SK-N-SH (cell line): ENCODE measurements around the gene SLC37A3.

Source experiments
- ELF1 ChIP-seq: IDR thresholded peaks from 2 replicates; pipeline ENCODE4 v1.4.0; 2012
- EZH2phosphoT487 ChIP-seq: fragments of 200-600 bp; sonication (generic); IDR thresholded peaks from 2 replicates; pipeline ENCODE4 v1.6.1; 2017; ENCODE audit warnings: low read depth, mixed run types, mild to moderate bottlenecking, antibody characterized with exemption, moderate library complexity, borderline replicate concordance
- POLR2AphosphoS5 ChIP-seq: IDR thresholded peaks from 2 replicates; pipeline ENCODE4 v1.6.1; 2012; ENCODE audit warnings: low read depth, low read length
- YY1 ChIP-seq: IDR thresholded peaks from 2 replicates; pipeline ENCODE4 v1.4.0; 2012; ENCODE audit warnings: low read depth, mild to moderate bottlenecking
- TF ChIP-seq, protein P1 (sequence below): fragments of 150-350 bp; IDR thresholded peaks from 2 replicates; pipeline ENCODE4 v1.6.1; 2016; ENCODE audit warnings: mild to moderate bottlenecking, low read depth, low read length
- TF ChIP-seq, protein P2 (sequence below): fragments of 200-600 bp; sonication (generic); IDR thresholded peaks from 2 replicates; pipeline ENCODE4 v1.6.1; 2017; ENCODE audit warnings: antibody characterized with exemption, mild to moderate bottlenecking, moderate library complexity

- TF ChIP-seq ELF1: no peak
- TF ChIP-seq, protein P1, sequence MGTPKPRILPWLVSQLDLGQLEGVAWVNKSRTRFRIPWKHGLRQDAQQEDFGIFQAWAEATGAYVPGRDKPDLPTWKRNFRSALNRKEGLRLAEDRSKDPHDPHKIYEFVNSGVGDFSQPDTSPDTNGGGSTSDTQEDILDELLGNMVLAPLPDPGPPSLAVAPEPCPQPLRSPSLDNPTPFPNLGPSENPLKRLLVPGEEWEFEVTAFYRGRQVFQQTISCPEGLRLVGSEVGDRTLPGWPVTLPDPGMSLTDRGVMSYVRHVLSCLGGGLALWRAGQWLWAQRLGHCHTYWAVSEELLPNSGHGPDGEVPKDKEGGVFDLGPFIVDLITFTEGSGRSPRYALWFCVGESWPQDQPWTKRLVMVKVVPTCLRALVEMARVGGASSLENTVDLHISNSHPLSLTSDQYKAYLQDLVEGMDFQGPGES: no peak
- no peak for TF ChIP-seq EZH2phosphoT487
- no peak for TF ChIP-seq YY1
- no peak for TF ChIP-seq POLR2AphosphoS5
- TF ChIP-seq, protein P2, sequence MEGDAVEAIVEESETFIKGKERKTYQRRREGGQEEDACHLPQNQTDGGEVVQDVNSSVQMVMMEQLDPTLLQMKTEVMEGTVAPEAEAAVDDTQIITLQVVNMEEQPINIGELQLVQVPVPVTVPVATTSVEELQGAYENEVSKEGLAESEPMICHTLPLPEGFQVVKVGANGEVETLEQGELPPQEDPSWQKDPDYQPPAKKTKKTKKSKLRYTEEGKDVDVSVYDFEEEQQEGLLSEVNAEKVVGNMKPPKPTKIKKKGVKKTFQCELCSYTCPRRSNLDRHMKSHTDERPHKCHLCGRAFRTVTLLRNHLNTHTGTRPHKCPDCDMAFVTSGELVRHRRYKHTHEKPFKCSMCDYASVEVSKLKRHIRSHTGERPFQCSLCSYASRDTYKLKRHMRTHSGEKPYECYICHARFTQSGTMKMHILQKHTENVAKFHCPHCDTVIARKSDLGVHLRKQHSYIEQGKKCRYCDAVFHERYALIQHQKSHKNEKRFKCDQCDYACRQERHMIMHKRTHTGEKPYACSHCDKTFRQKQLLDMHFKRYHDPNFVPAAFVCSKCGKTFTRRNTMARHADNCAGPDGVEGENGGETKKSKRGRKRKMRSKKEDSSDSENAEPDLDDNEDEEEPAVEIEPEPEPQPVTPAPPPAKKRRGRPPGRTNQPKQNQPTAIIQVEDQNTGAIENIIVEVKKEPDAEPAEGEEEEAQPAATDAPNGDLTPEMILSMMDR: no peak
These were observed 6.7 kb downstream of the SLC37A3 start for GRCh38 chr7:140391634-140392033.
